Lower lobe of right lung (tissue), 2 donors: ENCODE data around the gene HOXD8. TPM values are rescaled to one million over a fixed set of nuclear protein-coding genes. Genes with fewer than 3 reads are reported as not detected.

Experiments used
- ATAC-seq, 2 donors: fragments of 200-7000 bp; cut with Tn5 transposase; one replicate each; pipeline ENCODE4 v1.9.1; 2020 to 2022; ENCODE audit warnings: mild to moderate bottlenecking in 2 of 2, moderate library complexity in 2 of 2
- DNase-seq: peaks from one replicate; pipeline ENCODE4 v3.0.0-alpha.2; 2020
- H3K27ac ChIP-seq: fragments of 200-600 bp; one replicate; pipeline ENCODE4 v1.8.0; 2022
- H3K27me3 ChIP-seq: fragments of 200-600 bp; one replicate; pipeline ENCODE4 v1.8.0; 2022; ENCODE audit warnings: low read depth
- H3K36me3 ChIP-seq: fragments of 200-600 bp; one replicate; pipeline ENCODE4 v1.8.0; 2022; ENCODE audit warnings: mild to moderate bottlenecking
- H3K4me1 ChIP-seq: fragments of 200-600 bp; one replicate; pipeline ENCODE4 v1.8.0; 2022
- H3K4me3 ChIP-seq: fragments of 200-600 bp; one replicate; pipeline ENCODE4 v1.8.0; 2022; ENCODE audit warnings: mild to moderate bottlenecking
- H3K9me3 ChIP-seq: fragments of 200-600 bp; one replicate; pipeline ENCODE4 v1.8.0; 2022
- intact Hi-C: fragments of 100-400 bp; cut with DNase I; formaldehyde crosslinking; loops from one replicate; pipeline ENCODE4 v1.11.0; 2022
- total RNA-seq: library from RNA; stranded (reverse); fragmentation: NEBNext Ultra II Directional; extraction: Animal tissue kit (Norgen Biotek cat#: 25700); gene quantifications from one replicate; pipeline ENCODE4 v1.2.1, GENCODE V29; 2021
- TF ChIP-seq, protein P1 (sequence below): fragments of 200-600 bp; IDR thresholded peaks from one replicate; pipeline ENCODE4 v1.8.0; 2022; ENCODE audit warnings: antibody characterized with exemption, mild to moderate bottlenecking
- donor health status: DM: no; HTN: yes; CAD: no; lungs with severe emphysema.

HOXD8 gene
- total RNA-seq, 1 donor from 2014 or later = 2.3 TPM

- no peak overlapping the region for H3K27ac ChIP-seq
- DNase-seq (no peak), ATAC-seq (no peak)
- no peak overlapping the region for H3K4me3 ChIP-seq
- TF ChIP-seq, protein P1, sequence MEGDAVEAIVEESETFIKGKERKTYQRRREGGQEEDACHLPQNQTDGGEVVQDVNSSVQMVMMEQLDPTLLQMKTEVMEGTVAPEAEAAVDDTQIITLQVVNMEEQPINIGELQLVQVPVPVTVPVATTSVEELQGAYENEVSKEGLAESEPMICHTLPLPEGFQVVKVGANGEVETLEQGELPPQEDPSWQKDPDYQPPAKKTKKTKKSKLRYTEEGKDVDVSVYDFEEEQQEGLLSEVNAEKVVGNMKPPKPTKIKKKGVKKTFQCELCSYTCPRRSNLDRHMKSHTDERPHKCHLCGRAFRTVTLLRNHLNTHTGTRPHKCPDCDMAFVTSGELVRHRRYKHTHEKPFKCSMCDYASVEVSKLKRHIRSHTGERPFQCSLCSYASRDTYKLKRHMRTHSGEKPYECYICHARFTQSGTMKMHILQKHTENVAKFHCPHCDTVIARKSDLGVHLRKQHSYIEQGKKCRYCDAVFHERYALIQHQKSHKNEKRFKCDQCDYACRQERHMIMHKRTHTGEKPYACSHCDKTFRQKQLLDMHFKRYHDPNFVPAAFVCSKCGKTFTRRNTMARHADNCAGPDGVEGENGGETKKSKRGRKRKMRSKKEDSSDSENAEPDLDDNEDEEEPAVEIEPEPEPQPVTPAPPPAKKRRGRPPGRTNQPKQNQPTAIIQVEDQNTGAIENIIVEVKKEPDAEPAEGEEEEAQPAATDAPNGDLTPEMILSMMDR = no peak
- intact Hi-C loops = no loop called here
- no peaks in the 10 kb centered on the region for H3K36me3 ChIP-seq
- H3K4me1 ChIP-seq = peaks cover 11% of the 10 kb centered on the region
- H3K27me3 ChIP-seq = peaks cover 97% of the 10 kb centered on the region
- H3K9me3 ChIP-seq = no peaks in the 10 kb centered on the region
Observed at GRCh38 chr2:176169711-176170110, 40.2 kb downstream of the HOXD8 start.

- ATAC-seq (no peak), DNase-seq (no peak)
- intact Hi-C loops = no loop called here
- TF ChIP-seq, protein P1 = no peak
- H3K27ac ChIP-seq = no peak overlapping the region
- peaks cover 97% of the 10 kb centered on the region for H3K27me3 ChIP-seq
- no peaks in the 10 kb centered on the region for H3K36me3 ChIP-seq
- no peak overlapping the region for H3K4me3 ChIP-seq
- H3K9me3 ChIP-seq = no peaks in the 10 kb centered on the region
- peaks cover 11% of the 10 kb centered on the region for H3K4me1 ChIP-seq
Observed at GRCh38 chr2:176170602-176171305, 41.2 kb downstream of the HOXD8 start.

DNA sequence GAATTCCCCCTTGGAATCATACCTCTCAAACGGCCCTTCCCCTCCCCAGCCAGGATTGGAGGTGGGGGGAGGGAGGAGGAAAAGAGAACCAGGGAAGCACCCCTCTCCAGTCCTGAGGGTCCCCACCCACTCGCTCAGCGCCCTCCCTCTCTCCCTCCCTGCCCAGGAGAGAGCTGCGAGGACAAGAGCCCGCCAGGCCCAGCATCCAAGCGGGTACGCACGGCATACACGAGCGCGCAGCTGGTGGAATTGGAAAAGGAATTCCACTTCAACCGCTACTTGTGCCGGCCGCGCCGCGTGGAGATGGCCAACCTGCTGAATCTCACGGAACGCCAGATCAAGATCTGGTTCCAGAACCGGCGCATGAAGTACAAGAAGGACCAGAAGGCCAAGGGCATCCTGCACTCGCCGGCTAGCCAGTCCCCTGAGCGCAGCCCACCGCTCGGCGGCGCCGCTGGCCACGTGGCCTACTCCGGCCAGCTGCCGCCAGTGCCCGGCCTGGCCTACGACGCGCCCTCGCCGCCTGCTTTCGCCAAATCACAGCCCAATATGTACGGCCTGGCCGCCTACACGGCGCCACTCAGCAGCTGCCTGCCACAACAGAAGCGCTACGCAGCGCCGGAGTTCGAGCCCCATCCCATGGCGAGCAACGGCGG, 42.0 kb downstream of the HOXD8 start:
- TF ChIP-seq, protein P1 = no peak

GRCh38 chr2:176172007-176172894, 42.7 kb downstream of the HOXD8 start:
- H3K27me3 ChIP-seq = peaks cover 96% of the 10 kb centered on the region

More for the DNA sequence above, 42.0 kb downstream of the HOXD8 start:
- H3K27me3 ChIP-seq = peaks cover 97% of the 10 kb centered on the region
- peak; percentile 51 to 74 for ATAC-seq
- peak overlapping the region; percentile 23 for H3K4me3 ChIP-seq
- H3K9me3 ChIP-seq = no peaks in the 10 kb centered on the region
- no peak for DNase-seq
- H3K4me1 ChIP-seq = peaks cover 11% of the 10 kb centered on the region
- H3K27ac ChIP-seq = no peak overlapping the region
- intact Hi-C loops = no loop called here
- H3K36me3 ChIP-seq = no peaks in the 10 kb centered on the region

More at GRCh38 chr2:176172007-176172894, 42.7 kb downstream of the HOXD8 start:
- Histone ChIP-seq H3K4me1 (peaks cover 11% of the 10 kb centered on the region), H3K27ac (no peak overlapping the region), H3K36me3 (no peaks in the 10 kb centered on the region), H3K9me3 (no peaks in the 10 kb centered on the region), H3K4me3 (peak overlapping the region; percentile 23)
- TF ChIP-seq, protein P1 = no peak
- intact Hi-C loops = no loop called here
- DNase-seq = no peak
- ATAC-seq = peak; percentile 25 to 26
